LNCaP clone FGC (cell line): ENCODE measurements around the gene NT5DC2.
"Not testable (repeated sequence)": the region's sequence is repeated elsewhere in the genome, so short reads cannot be mapped to it uniquely, and the experiment has no call there.

Source experiments
- DNase-seq: peaks from one replicate; pipeline ENCODE4 v3.0.0-alpha.2; 2011; ENCODE audit warnings: low read depth
- H3K4me3 ChIP-seq: 2 replicates; pipeline ENCODE4 v1.5.1; 2011; ENCODE audit warnings: mild to moderate bottlenecking, low read depth, low read length, control low read depth
- TF ChIP-seq, protein P1 (sequence below): IDR thresholded peaks from 2 replicates; pipeline ENCODE4 v1.5.1; 2012; ENCODE audit warnings: mild to moderate bottlenecking; ENCODE audit not compliant: control insufficient read depth, insufficient read depth; ENCODE audit errors: extremely low read depth

The NT5DC2 gene

DNA sequence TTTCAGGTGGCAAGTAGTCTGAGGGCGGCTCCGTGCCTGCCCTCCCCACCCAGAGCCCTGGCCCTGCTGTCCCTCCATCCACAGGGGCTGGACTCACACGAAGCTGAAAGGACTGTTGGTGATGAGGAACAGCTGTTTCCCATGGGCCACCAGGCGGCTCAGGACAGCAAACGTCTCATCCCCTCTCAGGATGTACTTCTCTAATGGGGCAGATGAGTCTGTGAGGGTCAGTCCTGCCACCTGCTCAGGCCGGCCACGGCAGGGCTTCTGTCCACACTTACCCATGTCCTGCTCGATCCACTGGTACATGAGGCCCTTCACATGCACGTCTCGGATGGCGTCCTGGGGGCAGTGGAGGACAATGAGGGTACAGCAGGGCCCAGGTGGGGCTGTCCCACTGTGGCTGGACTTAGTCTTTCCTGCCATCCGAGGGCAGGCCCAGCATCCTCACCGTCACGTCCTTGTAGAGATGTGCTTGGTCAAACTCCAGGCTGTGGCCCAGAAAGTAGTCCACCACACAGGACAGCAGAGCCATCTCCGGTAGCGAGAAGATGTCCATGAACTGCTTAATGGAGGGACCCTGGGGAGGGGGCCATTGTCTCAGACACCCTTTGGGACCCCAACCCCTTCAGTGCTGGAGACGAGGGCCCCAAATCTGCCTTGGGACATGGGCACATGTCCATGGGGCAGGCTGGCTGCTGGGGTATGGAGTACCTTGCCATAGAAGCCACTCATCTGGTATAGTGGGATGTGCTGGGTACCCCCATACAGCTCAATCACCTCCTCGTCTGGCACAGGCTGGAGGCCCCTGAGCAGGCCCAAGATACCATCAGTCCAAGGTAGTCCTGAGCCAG, 5.7 kb downstream of the NT5DC2 start:
- TF ChIP-seq, protein P1, sequence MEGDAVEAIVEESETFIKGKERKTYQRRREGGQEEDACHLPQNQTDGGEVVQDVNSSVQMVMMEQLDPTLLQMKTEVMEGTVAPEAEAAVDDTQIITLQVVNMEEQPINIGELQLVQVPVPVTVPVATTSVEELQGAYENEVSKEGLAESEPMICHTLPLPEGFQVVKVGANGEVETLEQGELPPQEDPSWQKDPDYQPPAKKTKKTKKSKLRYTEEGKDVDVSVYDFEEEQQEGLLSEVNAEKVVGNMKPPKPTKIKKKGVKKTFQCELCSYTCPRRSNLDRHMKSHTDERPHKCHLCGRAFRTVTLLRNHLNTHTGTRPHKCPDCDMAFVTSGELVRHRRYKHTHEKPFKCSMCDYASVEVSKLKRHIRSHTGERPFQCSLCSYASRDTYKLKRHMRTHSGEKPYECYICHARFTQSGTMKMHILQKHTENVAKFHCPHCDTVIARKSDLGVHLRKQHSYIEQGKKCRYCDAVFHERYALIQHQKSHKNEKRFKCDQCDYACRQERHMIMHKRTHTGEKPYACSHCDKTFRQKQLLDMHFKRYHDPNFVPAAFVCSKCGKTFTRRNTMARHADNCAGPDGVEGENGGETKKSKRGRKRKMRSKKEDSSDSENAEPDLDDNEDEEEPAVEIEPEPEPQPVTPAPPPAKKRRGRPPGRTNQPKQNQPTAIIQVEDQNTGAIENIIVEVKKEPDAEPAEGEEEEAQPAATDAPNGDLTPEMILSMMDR, result no peak
- DNase-seq, result no peak
- H3K4me3 ChIP-seq, result no peak overlapping the region

DNA sequence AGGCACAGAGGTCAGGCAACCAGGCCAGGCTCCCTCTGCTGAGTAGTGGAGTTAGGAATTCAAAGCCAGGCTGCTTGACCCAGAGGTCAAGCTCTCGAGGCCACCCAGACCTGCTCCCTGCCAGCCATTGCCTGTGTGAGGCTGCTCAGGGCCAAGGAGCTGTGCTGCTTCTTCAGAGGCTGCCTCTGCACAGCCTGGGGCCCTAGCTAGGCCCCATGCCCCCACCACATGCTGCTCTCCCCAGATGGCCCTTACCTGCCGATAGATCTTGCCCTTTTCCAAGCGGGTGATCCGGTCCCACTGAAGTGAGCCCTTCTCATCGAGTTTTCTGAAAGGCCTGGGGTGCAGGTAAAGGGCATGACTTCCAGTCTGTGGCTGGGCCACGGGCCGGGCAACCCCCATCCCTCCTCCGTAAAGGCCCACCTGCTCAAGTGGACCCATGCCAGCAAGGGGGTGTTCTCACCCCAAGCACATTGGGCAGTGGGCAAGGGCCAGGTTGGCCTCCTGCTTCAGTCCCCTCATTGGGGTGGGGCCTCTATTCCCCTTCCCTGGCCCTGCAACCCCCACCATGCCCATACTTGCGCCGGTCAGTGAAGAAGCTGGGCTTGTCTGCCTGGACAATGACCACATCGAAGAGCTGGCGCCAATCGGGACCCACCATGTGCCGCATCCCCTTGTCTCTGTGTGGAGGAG, 6.5 kb downstream of the NT5DC2 start:
- TF ChIP-seq, protein P1, result no peak
- no peak for DNase-seq
- H3K4me3 ChIP-seq, result no peak overlapping the region

DNA sequence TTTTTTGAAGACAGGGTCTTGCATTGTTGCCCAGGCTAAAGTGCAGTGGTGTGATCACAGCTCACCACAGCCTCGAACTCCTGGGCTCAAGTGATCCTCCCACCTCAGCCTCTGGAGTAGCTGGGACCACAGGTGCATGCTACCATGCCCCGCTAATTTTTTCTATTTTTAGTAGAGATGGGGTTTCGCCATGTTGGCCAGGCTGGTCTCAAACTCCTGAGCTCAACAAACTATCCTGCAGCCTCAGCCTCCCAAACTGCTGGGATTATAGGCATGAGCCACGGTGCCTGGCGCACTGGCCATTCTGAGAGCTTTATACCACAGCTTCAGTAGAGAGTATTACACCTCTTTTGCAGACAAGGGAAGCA, 7.0 kb downstream of the NT5DC2 start:
- DNase-seq, H3K4me3 ChIP-seq: not testable (repeated sequence)

DNA sequence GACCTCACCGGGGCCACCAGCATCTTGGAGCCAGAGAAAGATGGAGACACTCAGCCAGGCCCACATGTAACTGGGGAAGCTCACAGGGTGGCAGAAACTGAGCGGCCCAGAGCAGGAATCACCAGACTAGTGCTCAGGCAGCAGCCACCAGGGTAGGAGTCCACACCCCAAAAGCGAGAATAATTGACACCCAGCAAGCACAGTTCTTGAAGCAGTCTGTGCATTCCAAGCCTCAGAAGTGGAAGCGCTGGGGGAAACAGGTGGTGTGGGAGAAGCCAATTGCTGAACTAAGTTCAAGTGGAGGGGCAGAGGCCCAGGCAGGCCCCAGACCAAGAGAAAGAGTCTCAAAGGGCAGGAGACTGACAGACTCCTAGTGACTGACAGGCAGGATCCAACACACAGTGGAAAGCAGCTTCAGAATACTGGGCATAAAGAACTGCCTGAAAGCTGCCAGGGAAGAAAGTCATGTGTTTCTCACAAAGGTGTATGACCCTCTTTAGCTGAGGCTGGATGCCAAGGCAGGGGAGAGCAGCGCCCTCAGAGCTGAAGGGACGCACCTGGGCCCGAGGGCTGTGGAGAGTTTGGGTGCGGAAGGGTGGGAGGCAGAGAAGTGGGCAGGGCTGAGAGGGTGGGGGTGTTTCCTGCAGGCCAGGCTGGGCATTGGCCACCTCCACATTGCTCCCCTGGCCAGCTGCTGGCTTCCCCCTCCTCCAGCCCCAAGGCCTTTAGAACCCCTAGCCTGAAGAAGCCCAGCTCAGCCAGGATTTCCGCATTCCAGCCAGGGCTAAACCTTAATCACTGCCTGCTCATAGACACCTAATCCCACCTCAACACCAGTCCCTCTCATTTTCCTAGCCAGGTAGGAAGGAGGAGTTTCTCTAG, 7.7 kb downstream of the NT5DC2 start:
- no peak for DNase-seq
- H3K4me3 ChIP-seq, result no peak overlapping the region
- TF ChIP-seq, protein P1, result no peak

DNA sequence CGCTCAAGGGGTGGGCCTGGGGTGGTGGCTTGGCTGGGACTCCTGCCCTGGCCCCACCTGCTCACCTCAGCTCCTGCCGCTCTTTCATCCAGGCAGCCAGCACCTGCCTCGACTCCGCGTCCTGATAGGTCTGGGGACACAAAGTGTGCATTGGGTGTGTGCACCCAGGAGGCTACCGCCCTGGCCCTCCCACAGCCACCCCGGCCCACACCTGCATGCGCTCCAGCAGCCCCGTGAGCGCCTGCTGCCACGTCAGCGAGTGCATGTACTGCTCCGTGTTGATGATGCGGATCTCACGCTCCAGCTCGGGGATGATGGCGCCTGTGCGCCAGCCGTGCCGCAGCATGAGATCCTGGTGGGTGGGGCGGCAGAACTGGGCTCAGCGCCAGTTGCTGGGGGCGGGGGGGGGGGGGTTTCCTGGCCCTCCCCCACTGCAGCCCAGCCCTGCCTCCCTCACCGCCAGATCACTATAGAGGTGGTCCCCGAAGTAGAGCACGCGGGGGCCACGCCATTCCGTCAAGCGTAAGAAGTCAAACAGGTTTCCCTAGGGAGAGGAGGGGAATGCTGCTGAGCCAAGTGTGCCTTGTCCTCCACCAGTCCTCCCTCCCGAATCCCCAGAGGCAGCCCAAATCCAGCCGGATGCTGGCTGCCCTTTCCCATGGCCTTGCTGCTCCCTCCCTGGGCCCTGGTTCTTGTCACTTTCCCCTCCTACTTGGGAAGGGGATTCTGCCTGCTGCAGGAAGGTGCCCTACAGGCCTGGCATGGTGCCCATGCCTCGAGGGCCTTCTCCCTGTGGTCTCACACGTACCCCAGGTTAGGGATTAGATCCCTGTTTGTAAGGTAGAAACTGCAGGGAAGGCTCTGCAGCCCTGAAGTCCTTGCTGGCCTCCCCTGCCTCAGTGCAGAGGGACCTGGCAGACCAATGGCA, 8.6 kb downstream of the NT5DC2 start:
- H3K4me3 ChIP-seq, result no peak overlapping the region
- TF ChIP-seq, protein P1, result no peak
- DNase-seq, result peak; percentile 14

DNA sequence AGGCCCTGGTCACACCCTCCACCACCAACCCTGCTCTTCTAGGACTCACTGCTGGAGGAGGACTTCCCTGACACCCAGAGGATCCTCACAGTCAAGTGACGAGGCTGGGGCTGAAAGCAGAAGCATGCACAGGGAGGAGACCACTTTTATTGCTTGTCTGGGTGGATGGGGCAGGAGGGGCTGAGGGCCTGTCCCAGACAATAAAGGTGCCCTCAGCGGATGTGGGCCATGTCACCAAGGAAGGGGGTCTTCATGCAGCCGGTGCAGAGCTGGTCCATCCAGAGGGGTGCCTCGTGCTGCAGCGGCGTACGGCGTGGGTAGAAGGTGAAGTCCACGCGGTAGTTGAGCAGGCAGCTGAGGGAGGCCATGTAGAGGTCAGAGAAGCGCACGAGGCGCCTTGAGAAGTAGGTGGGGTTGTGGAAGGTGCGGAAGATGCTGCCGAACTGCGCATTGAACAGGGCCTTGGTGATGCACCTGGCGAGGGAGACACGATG, 9.4 kb downstream of the NT5DC2 start:
- DNase-seq, result no peak
- H3K4me3 ChIP-seq, result no peak overlapping the region
- TF ChIP-seq, protein P1, result no peak
